CD4-positive, alpha-beta T cell treated with Interleukin-4 for 4 hours (primary cell): ENCODE results near the gene PARP9.
"Not testable (repeated sequence)": the region's sequence is repeated elsewhere in the genome, so short reads cannot be mapped to it uniquely, and the experiment has no call there.

Source experiments
- DNase-seq: peaks from one replicate; pipeline ENCODE4 v3.0.0-alpha.2; 2020

PARP9 gene

GRCh38 chr3:122572940-122573412 is 8.9 kb upstream of the PARP9 start:
- DNase-seq = peak; percentile 67

- no peak for DNase-seq
These were observed 4.7 kb upstream of the PARP9 start for GRCh38 chr3:122568755-122569154.

- not testable (repeated sequence) for DNase-seq
These were observed 4.0 kb upstream of the PARP9 start for GRCh38 chr3:122568131-122568530.

- DNase-seq = no peak
These were observed 429 bp downstream of the PARP9 start for GRCh38 chr3:122563717-122564025.

GRCh38 chr3:122562923-122563716 is 980 bp downstream of the PARP9 start:
- no peak for DNase-seq

- peak; percentile 80 for DNase-seq
These were observed 3.4 kb downstream of the PARP9 start for GRCh38 chr3:122560680-122561079.

- no peak for DNase-seq
These were observed 4.2 kb downstream of the PARP9 start for GRCh38 chr3:122559906-122560305.

DNA sequence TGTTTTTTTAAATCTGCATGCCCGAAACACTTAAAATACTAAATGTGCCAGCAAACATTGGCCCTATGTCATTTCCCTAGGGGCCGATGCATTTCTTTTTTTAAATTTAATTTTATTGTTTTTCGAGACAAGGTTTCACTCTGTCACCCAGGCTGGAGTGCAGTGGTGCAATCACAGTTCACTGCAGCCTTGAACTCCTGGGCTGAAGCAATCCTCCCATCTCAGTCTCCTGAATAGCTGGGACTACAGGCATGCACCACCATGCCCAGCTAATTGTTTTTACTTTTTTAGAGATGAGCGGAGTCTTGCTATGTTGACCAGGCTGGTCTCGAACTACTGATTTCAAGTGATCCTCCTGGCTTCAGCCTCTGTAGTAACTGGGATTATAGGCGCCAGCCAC is 5.5 kb downstream of the PARP9 start:
- DNase-seq = no peak

DNA sequence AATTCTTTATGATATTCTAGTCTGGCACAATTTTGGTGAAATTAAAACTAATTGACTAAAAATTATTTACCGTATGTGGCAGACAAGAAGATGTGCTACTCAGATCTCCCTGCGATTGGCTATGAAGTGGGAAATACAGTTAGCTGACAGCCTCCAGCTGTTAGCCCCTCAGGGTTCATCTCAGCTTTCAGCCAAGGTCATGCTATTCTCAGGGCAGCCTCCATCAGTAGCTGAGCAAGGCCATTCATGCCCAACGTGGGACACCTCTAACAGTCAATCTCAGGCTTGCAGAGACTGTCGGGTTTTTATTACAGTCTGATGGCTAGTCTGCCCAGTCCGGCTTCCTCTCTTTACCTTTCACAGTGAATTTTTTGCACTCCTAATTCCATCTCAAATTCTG is 6.7 kb downstream of the PARP9 start:
- DNase-seq = no peak

DNA sequence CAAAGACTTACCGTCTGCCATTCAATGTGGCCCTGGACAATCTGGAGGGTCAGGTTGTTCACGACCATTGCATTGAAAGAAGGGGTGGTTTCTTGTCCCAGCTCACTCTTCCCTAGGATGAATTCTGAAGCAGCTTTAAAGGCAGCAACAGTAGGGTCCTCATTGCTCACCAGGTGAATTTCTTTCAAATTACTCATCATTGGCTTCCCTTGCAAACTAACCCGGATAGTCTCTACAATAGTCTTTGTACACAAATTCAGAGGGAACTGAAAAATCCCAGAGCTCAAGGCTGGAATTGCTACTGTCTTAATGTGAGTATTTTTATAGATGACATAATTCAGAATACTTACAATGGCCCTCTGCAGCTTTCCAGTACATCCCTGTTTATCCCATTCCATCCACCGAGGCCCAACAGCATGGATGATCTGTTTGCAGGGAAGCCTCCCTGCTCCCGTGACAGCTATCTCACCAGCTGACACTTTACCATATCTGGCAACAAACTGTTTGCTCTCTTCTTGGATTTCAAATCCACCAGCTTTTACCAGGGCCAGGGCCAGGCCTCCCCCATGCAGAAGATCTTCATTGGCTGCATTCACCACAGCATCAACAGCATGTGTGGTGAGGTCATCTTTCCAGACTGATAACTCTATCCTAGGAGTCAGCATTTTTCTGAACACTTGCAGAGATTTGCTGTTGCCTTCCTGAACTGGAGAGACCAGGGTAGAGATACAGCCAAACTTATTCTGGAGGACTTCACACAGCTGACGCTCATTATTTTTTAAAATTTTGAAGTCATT is 8.6 kb downstream of the PARP9 start:
- DNase-seq = no peak

GRCh38 chr3:122553171-122553570 is 10.9 kb downstream of the PARP9 start:
- DNase-seq = no peak

GRCh38 chr3:122548619-122549018 is 15.5 kb downstream of the PARP9 start:
- no peak for DNase-seq

GRCh38 chr3:122548076-122548475 is 16.0 kb downstream of the PARP9 start:
- DNase-seq = no peak

- no peak for DNase-seq
These were observed 17.9 kb downstream of the PARP9 start for GRCh38 chr3:122546151-122546550.

- DNase-seq = no peak
These were observed 25.1 kb downstream of the PARP9 start for GRCh38 chr3:122538956-122539490.

DNA sequence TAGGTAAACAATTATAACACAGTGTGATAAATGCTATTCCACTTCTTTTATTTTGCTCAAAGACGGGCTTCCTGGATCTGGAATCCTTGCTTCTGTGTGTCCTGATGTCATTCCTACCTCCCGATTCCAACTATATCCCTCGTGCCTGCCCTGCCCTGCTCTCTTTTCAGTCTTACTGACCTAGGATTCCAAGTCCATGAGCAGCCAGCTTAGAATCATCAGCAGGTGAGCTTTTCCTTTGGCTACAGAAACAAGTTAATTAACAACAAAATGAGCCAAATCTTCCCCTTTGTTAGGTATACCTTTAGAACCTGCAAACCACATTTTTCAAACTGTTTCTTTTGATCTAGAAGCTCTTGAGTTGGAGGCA is 27.5 kb downstream of the PARP9 start:
- DNase-seq = no peak

DNA sequence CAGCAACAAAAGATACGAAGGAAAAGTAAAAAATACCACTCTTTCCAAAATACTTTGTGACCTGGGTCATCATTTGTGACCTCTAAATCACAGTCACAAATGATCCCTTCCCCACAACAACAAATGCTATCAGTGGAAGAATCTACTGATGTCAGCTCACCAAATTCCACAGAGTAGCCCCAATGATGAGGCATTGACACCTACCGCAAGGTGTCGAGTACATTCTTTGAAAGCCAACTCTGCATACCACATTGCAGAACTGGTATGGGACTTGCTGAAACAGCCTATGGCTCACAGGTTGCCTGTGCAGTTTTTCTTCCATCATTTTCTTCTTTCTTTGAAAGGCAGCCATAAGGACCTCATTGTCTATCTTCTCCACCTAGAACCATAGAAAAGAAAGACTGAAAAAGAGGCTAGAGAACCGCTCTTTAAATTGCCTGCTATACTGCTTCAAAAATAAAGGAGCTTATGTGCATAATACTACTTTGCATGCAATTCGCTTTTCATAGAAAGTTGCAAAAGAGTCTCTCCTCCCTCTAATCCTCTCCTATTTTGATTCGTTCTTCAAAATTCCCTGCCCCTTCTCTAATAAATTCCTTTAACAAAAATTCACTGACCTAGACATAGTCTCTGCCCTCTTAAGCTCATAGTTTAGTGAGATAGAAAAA is 28.0 kb downstream of the PARP9 start:
- DNase-seq = no peak

GRCh38 chr3:122533931-122534334 is 30.2 kb downstream of the PARP9 start:
- DNase-seq = peak; percentile 64

GRCh38 chr3:122533480-122533879 is 30.6 kb downstream of the PARP9 start:
- no peak for DNase-seq

GRCh38 chr3:122530164-122530563 is 33.9 kb downstream of the PARP9 start:
- DNase-seq = no peak

GRCh38 chr3:122523317-122523716 is 40.8 kb downstream of the PARP9 start:
- no peak for DNase-seq

GRCh38 chr3:122520861-122521260 is 43.2 kb downstream of the PARP9 start:
- DNase-seq = no peak

DNA sequence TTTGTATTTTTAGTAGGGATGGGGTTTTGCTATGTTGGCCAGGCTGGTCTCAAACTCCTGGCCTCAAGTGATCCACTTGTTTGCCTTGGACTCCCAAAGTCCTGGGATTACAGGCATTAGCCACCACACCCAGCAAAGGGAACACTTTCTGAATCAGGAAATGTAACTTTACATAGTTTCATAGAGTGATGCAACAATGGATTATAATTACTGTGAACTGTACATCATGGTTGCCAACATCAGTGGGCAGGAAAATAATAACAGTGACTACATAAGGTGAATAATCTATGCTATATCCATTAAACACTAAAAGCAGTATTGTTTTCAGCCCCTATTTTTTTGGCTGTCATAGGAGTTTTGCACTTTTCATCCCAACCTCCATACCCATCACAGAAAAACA is 44.4 kb downstream of the PARP9 start:
- DNase-seq = no peak
